ENCODE measurements around the gene GIPC2.
A peak's percentile ranks its signal among the peaks of the same experiment; 100 is the strongest.

GIPC2 gene

GRCh38 chr1:78126506-78126905 lies 80.7 kb downstream of the GIPC2 start:
- no peak overlapping the region for H3K4me3 ChIP-seq (ENCODE audit: low read depth, low read length)
- in situ Hi-C loops (cut with HindIII; ENCODE audit: low sequenced_read_pairs) = no loop called here
- TF ChIP-seq CTCF (IDR thresholded peaks at IDR 0.05; ENCODE audit: low read depth, low read length, missing control alignments) = no peak
- DNase-seq (ENCODE audit: low read depth) = peak; percentile 9

- no peak for TF ChIP-seq CTCF (IDR thresholded peaks at IDR 0.05; ENCODE audit: low read depth, low read length, missing control alignments)
- no peak for DNase-seq (ENCODE audit: low read depth)
- H3K4me3 ChIP-seq (ENCODE audit: low read depth, low read length) = no peak overlapping the region
- in situ Hi-C loops (cut with HindIII; ENCODE audit: low sequenced_read_pairs) = no loop called here
These were observed 86.6 kb downstream of the GIPC2 start for GRCh38 chr1:78132174-78132947.

GRCh38 chr1:78132948-78133322 lies 87.2 kb downstream of the GIPC2 start:
- DNase-seq (ENCODE audit: low read depth) = no peak
- no peak for TF ChIP-seq CTCF (IDR thresholded peaks at IDR 0.05; ENCODE audit: low read depth, low read length, missing control alignments)
- in situ Hi-C loops (cut with HindIII; ENCODE audit: low sequenced_read_pairs) = no loop called here
- H3K4me3 ChIP-seq (ENCODE audit: low read depth, low read length) = no peak overlapping the region

GRCh38 chr1:78136680-78137079 lies 90.9 kb downstream of the GIPC2 start:
- no peak for DNase-seq (ENCODE audit: low read depth)

GRCh38 chr1:78141531-78142231 lies 95.9 kb downstream of the GIPC2 start:
- H3K4me3 ChIP-seq (ENCODE audit: low read depth, low read length) = no peak overlapping the region
- no peak for TF ChIP-seq CTCF (IDR thresholded peaks at IDR 0.05; ENCODE audit: low read depth, low read length, missing control alignments)
- DNase-seq (ENCODE audit: low read depth) = no peak
- in situ Hi-C loops (cut with HindIII; ENCODE audit: low sequenced_read_pairs) = loop anchor here (10.0 kb wide), 1 partner anchor 463 kb away; no protein-coding TSS in a partner anchor

More at GRCh38 chr1:78136680-78137079, 90.9 kb downstream of the GIPC2 start:
- in situ Hi-C loops (cut with HindIII; ENCODE audit: low sequenced_read_pairs) = no loop called here
- TF ChIP-seq CTCF (IDR thresholded peaks at IDR 0.05; ENCODE audit: low read depth, low read length, missing control alignments) = no peak
- H3K4me3 ChIP-seq (ENCODE audit: low read depth, low read length) = no peak overlapping the region

GRCh38 chr1:78142736-78143135 lies 97.0 kb downstream of the GIPC2 start:
- no peak for TF ChIP-seq CTCF (IDR thresholded peaks at IDR 0.05; ENCODE audit: low read depth, low read length, missing control alignments)
- H3K4me3 ChIP-seq (ENCODE audit: low read depth, low read length) = no peak overlapping the region
- in situ Hi-C loops (cut with HindIII; ENCODE audit: low sequenced_read_pairs) = loop anchor here (10.0 kb wide), 1 partner anchor 462 kb away; no protein-coding TSS in a partner anchor
- DNase-seq (ENCODE audit: low read depth) = no peak

Data from astrocyte of the cerebellum (primary cell).